Transverse colon (tissue), 4 donors: ENCODE results near the gene KCNJ9. TPM values are rescaled to one million over a fixed set of nuclear protein-coding genes. Genes with fewer than 3 reads are reported as not detected.

Source experiments
- DNase-seq: peaks from one replicate; pipeline ENCODE4 v3.0.0-alpha.2; 2019
- H3K27ac ChIP-seq, 4 donors: fragments of 200-600 bp; sonication (generic); 2 replicates each; pipeline ENCODE4 v1.5.1; 2016 to 2018; ENCODE audit warnings: inconsistent platforms in 4 of 4
- H3K27me3 ChIP-seq: fragments of 200-600 bp; sonication (generic); 2 replicates; pipeline ENCODE4 v1.5.1; 2017; ENCODE audit warnings: inconsistent platforms
- H3K36me3 ChIP-seq, 4 donors: fragments of 200-600 bp; sonication (generic); 2 replicates each; pipeline ENCODE4 v1.5.1; 2017 to 2019; ENCODE audit warnings: inconsistent platforms in 4 of 4
- H3K4me1 ChIP-seq, 4 donors: fragments of 200-600 bp; sonication (generic); 2 replicates each; pipeline ENCODE4 v1.5.1; 2017 to 2020; ENCODE audit warnings: inconsistent platforms in 4 of 4
- H3K4me3 ChIP-seq, 4 donors: fragments of 200-600 bp; sonication (generic); 1 replicate in 1 of 4; 2 replicates in 3 of 4; pipeline versions ENCODE4 v1.5.1 to v1.6.1; 2017 to 2019; ENCODE audit warnings: inconsistent platforms in 4 of 4
- H3K9me3 ChIP-seq, 2 donors: fragments of 200-600 bp; sonication (generic); 2 replicates each; pipeline ENCODE4 v1.5.1; 2017 to 2019; ENCODE audit warnings: inconsistent platforms in 2 of 2
- CTCF ChIP-seq, 5 experiments: fragments of 200-600 bp in 3 of 5; fragments of 450-650 bp in 2 of 5; sonication (generic) in 3 of 5; IDR thresholded peaks; 1 replicate in 2 of 5; 2 replicates in 3 of 5; pipeline ENCODE4 v1.5.1; 2016 to 2017; ENCODE audit warnings: antibody characterized with exemption in 5 of 5, inconsistent platforms in 3 of 5, mild to moderate bottlenecking in 2 of 5, moderate library complexity in 1 of 5
- EP300 ChIP-seq: sonication (generic); formaldehyde crosslinking; IDR thresholded peaks from one replicate; pipeline ENCODE4 v1.6.1; 2017; ENCODE audit warnings: antibody characterized with exemption, low read depth
- POLR2A ChIP-seq: fragments of 450-650 bp; IDR thresholded peaks from one replicate; pipeline ENCODE4 v1.6.1; 2016; ENCODE audit warnings: antibody characterized with exemption, mild to moderate bottlenecking, moderate library complexity
- POLR2AphosphoS5 ChIP-seq, 3 donors: sonication (generic); formaldehyde crosslinking; IDR thresholded peaks; one replicate each; pipeline ENCODE4 v1.6.1; 2016; ENCODE audit warnings: antibody characterized with exemption in 3 of 3
- WGBS, 2 donors: methylation state at CpG; one replicate each; pipeline ENCODE4 v1.1.5; 2018; ENCODE audit warnings: low coverage in 1 of 2; 5-methylcytosine and 5-hydroxymethylcytosine counted together
- in situ Hi-C, 4 donors: fragments of 200-750 bp; cut with MboI; loops; one replicate each; pipeline versions ENCODE4 v1.15.0 to v1.15.1; 2017; ENCODE audit warnings: low sequenced_read_pairs in 3 of 4, low pct_ligation_motif_present in 1 of 4, low pct_unique_long_range_greater_than_20kb in 1 of 4
- intact Hi-C: fragments of 100-400 bp; cut with DNase I; formaldehyde crosslinking; loops from one replicate; pipeline ENCODE4 v1.15.1; 2023; ENCODE audit warnings: low total_unique reads
- total RNA-seq, 4 donors: library from RNA; depleted of rRNA; stranded (reverse); fragments of >200 nt; gene quantifications; one replicate each; pipeline ENCODE4 v1.1.0, GENCODE V29; 2016

Gene KCNJ9
- total RNA-seq, 4 donors from 2014 or later: 0.27 TPM; not detected in 3

GRCh38 chr1:160045653-160046052, 35.7 kb upstream of the KCNJ9 start:
- H3K4me3 ChIP-seq: no peak overlapping the region
- no peak for DNase-seq
- no peaks in the 10 kb centered on the region for H3K36me3 ChIP-seq
- no peaks in the 10 kb centered on the region for H3K27me3 ChIP-seq
- 36 to 41% methylated on average over 2 of the region's 2 CpGs for WGBS, 2 donors
- TF ChIP-seq POLR2A: no peak
- no peak for TF ChIP-seq CTCF (IDR thresholded peaks at IDR 0.05)
- no peak for TF ChIP-seq POLR2AphosphoS5 (IDR thresholded peaks at IDR 0.05)
- TF ChIP-seq EP300: no peak
- no peak overlapping the region for H3K27ac ChIP-seq
- H3K9me3 ChIP-seq: no peaks in the 10 kb centered on the region
- intact Hi-C loops: loop anchor here (2.0 kb wide), 1 partner anchor 39 kb away; no protein-coding TSS in a partner anchor
- H3K4me1 ChIP-seq: peaks cover 6 to 16% (median 12%) of the 10 kb centered on the region in 4 donors
- in situ Hi-C loops: no loop called here

DNA sequence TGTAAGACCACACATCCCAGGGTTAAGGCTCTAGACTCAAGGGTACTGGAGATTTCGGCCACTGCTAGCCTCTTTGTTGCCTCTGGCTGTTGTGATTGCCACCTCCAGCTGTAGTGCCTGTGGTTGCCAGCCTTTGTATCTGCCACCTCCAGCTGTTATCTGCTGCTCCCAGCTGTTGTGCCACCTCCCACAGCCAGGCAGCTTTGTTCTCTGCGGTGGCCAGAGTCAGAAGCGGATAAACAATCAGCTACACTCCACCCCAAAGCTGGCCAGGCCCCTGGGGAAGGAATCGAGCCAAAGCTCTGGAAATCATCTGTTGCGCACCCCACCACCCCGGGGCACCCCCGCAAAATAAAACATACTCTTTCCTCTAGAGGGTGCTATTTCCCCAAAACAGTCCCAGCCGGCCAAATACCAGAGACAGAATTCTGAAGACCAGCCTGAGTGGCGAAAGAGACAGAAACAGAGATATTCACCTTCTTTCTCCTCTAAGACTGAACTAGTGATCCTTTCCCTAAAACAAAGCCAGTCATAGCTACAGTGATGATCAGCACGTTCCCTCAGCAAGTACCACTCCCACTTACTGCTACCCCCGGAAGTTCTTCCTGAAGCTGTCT, 34.7 kb upstream of the KCNJ9 start:
- in situ Hi-C loops (no loop called here), intact Hi-C loops (loop anchor here (2.0 kb wide), 1 partner anchor 38 kb away; no protein-coding TSS in a partner anchor)
- WGBS, 2 donors: 4 to 60% methylated on average over 1 to 11 of the region's 11 CpGs
- peak overlapping the region in 1 of 4 donors; percentile 31 for H3K27ac ChIP-seq
- peak; percentile 50 for DNase-seq
- H3K4me1 ChIP-seq: peaks cover 6 to 16% (median 12%) of the 10 kb centered on the region in 4 donors
- H3K9me3 ChIP-seq: no peaks in the 10 kb centered on the region
- H3K4me3 ChIP-seq: no peak overlapping the region
- TF ChIP-seq CTCF (IDR thresholded peaks at IDR 0.05) (peak; percentile 61 to 72 (median 67)), EP300 (no peak), POLR2AphosphoS5 (IDR thresholded peaks at IDR 0.05) (peak in 1 of 3 donors; percentile 39), POLR2A (no peak)
- no peaks in the 10 kb centered on the region for H3K36me3 ChIP-seq
- H3K27me3 ChIP-seq: peaks cover 2% of the 10 kb centered on the region

DNA sequence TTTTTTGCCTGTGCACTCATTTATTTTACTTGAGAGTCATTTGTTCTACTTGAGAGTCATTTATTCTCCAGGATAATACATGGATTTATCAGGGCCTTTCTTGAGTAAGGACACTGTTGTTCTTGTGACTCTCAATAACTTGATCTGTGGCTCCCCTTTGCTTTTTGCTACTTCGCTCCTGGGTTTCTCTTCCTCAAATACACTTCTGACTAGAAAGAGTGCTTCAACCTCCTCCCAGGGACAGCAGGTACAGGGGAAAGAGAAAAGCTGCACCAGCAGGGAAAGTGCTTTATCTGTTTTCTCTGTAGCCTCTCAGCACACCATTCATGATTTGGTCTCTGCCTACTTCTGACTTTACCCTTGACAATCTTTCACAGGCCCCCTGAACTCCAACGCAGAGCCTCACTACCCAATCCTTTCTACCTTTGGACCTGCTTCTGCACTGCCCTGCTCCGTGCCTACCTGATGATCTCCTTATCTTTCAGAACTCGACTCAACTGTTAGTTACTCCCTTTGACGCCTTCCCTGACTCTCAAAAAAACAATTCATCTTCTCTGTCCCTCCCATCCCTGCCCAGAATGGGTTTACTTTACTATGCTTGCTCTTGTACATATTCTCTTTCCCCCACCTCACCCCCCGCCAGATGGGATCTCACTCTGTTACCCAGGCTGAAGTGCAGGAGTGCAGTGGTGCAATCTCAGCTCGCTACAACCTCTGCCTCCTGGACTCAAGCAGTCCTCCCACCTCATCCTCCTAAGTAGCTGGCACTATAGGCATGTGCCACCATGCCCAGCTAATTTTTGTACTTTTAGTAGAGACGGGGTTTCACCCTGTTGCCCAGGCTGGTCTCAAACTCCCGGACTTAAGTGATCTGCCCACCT, 34.0 kb upstream of the KCNJ9 start:
- in situ Hi-C loops: no loop called here
- Histone ChIP-seq H3K9me3 (no peaks in the 10 kb centered on the region), H3K27me3 (peaks cover 10% of the 10 kb centered on the region), H3K4me3 (no peak overlapping the region), H3K27ac (no peak overlapping the region), H3K36me3 (no peaks in the 10 kb centered on the region), H3K4me1 (peaks cover 6 to 16% (median 12%) of the 10 kb centered on the region in 4 donors)
- 66 to 67% methylated on average over 6 to 9 of the region's 9 CpGs for WGBS, 2 donors
- intact Hi-C loops: loop anchor here (2.0 kb wide), 1 partner anchor 37 kb away; no protein-coding TSS in a partner anchor
- TF ChIP-seq POLR2AphosphoS5 (IDR thresholded peaks at IDR 0.05) (no peak), CTCF (IDR thresholded peaks at IDR 0.05) (no peak), EP300 (no peak), POLR2A (no peak)
- DNase-seq: no peak

GRCh38 chr1:160048335-160048734, 33.0 kb upstream of the KCNJ9 start:
- in situ Hi-C loops (no loop called here), intact Hi-C loops (no loop called here)
- Histone ChIP-seq H3K27ac (no peak overlapping the region), H3K4me3 (no peak overlapping the region), H3K36me3 (no peaks in the 10 kb centered on the region), H3K9me3 (no peaks in the 10 kb centered on the region), H3K4me1 (peaks cover 6 to 16% (median 12%) of the 10 kb centered on the region in 4 donors), H3K27me3 (peaks cover 15% of the 10 kb centered on the region)
- no peak for TF ChIP-seq EP300
- TF ChIP-seq POLR2A: no peak
- TF ChIP-seq CTCF (IDR thresholded peaks at IDR 0.05): no peak
- no peak for DNase-seq
